CD4-positive, alpha-beta memory T cell (primary cell): ENCODE measurements around the gene ATP13A3. TPM values are rescaled to one million over a fixed set of nuclear protein-coding genes. Genes with fewer than 3 reads are reported as not detected.
A peak's percentile ranks its signal among the peaks of the same experiment; 100 is the strongest.

Source experiments
- CTCF ChIA-PET: fragments of 350-600 bp; sonication (Branson Sonifier 250); formaldehyde crosslinking; loops from one replicate; lab custom pipeline; 2021; ENCODE audit warnings: inconsistent platforms; ENCODE audit not compliant: partially characterized antibody; lab: Charles Lee
- POLR2A ChIA-PET: fragments of 350-600 bp; sonication (Branson Sonifier 250); formaldehyde crosslinking; loops from one replicate; lab custom pipeline; 2021; ENCODE audit not compliant: partially characterized antibody; lab: Charles Lee
- DNase-seq, 5 donors: peaks; one replicate each; pipeline versions ENCODE4 v3.0.0 to v3.0.0-alpha.2; 2020 to 2022; ENCODE audit warnings: mixed read lengths in 1 of 5
- H3K27ac ChIP-seq: one replicate; pipeline ENCODE4 v1.7.0; 2013; ENCODE audit warnings: low read depth, low read length
- H3K27me3 ChIP-seq: 2 replicates; pipeline ENCODE4 v1.7.0; 2013; ENCODE audit warnings: mild to moderate bottlenecking, low read length, moderate library complexity; ENCODE audit not compliant: insufficient read depth
- H3K36me3 ChIP-seq: 2 replicates; pipeline ENCODE4 v1.7.0; 2013; ENCODE audit warnings: mild to moderate bottlenecking, low read length, moderate library complexity; ENCODE audit not compliant: insufficient read depth
- H3K4me1 ChIP-seq: 2 replicates; pipeline ENCODE4 v1.7.0; 2013; ENCODE audit warnings: mild to moderate bottlenecking, low read length, moderate library complexity; ENCODE audit not compliant: insufficient read depth
- H3K4me3 ChIP-seq, 2 donors: one replicate each; pipeline ENCODE4 v1.7.0; 2013; ENCODE audit warnings: low read length in 2 of 2, mild to moderate bottlenecking in 1 of 2
- H3K9me3 ChIP-seq, 2 donors: one replicate each; pipeline ENCODE4 v1.7.0; 2013; ENCODE audit warnings: low read length in 2 of 2, control low read depth in 1 of 2; ENCODE audit not compliant: control insufficient read depth in 1 of 2
- H3K27ac Mint-ChIP-seq, 7 donors: one replicate each; pipeline ENCODE4 v1.8.0; 2020 to 2021; ENCODE audit warnings: mixed read lengths in 7 of 7, mild to moderate bottlenecking in 6 of 7, inconsistent platforms in 3 of 7, moderate library complexity in 3 of 7
- H3K27me3 Mint-ChIP-seq, 2 donors: one replicate each; pipeline ENCODE4 v1.8.0; 2020 to 2021; ENCODE audit warnings: mixed read lengths in 2 of 2
- H3K36me3 Mint-ChIP-seq, 2 donors: one replicate each; pipeline ENCODE4 v1.8.0; 2020 to 2021; ENCODE audit warnings: mixed read lengths in 2 of 2, inconsistent platforms in 1 of 2, mild to moderate bottlenecking in 1 of 2
- H3K4me1 Mint-ChIP-seq, 4 donors: one replicate each; pipeline ENCODE4 v1.8.0; 2020 to 2021; ENCODE audit warnings: mixed read lengths in 4 of 4, mild to moderate bottlenecking in 1 of 4
- H3K4me3 Mint-ChIP-seq, 8 donors: one replicate each; pipeline ENCODE4 v1.8.0; 2020 to 2021; ENCODE audit warnings: mixed read lengths in 8 of 8, mild to moderate bottlenecking in 7 of 8, moderate library complexity in 6 of 8, inconsistent platforms in 3 of 8
- H3K9me3 Mint-ChIP-seq, 8 donors: one replicate each; pipeline ENCODE4 v1.8.0; 2020 to 2021; ENCODE audit warnings: mixed read lengths in 8 of 8, mild to moderate bottlenecking in 5 of 8, inconsistent platforms in 3 of 8, moderate library complexity in 1 of 8
- intact Hi-C: fragments of 100-400 bp; cut with micrococcal nuclease; formaldehyde crosslinking; loops from one replicate; pipeline ENCODE4 v1.15.1; 2023
- polyA plus RNA-seq, 2 donors: library from polyadenylated mRNA; unstranded; fragments of 300-500 nt; fragmentation: Illumina TruSeq; gene quantifications; one replicate each; pipeline ENCODE4 v1.2.3, GENCODE V29; 2021
- total RNA-seq, 2 experiments: library from RNA; stranded (reverse); gene quantifications; one replicate each; pipeline ENCODE4 v1.2.3, GENCODE V29; 2021

Gene ATP13A3
- total and polyA plus RNA-seq, 4 experiments from 2014 or later = 6.7 to 62.7 (median 36.0) TPM

DNA sequence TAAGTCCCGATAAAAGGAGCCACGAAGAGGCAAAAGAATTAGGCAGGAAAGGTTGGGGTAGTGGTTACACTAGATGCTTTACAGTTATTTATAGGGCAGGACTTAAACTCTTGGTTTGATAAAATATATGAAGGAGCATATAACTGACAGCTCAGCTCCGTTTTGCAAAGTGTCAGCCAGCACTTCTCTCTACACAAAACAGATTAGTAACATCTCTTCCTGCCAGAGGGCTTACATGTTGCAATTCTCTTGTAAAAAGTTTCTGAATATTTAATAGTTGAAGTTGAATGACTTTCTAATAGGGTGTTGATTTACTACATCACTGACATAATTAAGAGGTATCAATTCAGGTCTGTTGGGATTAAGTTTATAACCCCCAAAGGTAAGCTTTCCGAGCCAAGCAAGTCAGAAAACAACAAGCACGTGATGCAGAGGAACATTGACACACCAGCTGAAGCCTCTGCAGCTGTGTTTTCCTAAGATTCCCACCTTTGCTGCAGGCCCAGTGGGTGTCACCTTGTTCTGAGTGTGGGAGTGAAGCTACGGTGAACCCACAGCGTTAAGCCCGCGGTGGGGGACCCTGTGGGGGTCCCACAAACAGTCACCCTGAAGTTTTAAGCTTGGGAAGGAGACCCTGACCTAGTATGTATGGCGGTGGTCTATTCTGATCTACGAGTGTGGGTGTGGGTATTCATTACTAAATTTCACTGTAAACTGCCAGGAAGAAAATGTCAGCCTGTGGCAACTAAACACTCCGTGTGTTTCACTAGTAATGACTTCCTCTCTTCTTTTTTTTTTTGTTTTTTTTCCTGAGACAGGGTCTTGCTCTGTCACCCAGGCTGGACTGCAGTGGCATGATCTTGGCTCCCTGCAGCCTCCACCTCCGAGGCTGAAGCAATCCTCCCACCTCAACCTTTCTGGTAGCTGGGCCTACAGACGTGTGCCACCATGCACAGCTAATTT, 22.0 kb upstream of the ATP13A3 start:
- Histone ChIP-seq H3K36me3 (no peaks in the 10 kb centered on the region), H3K9me3 (no peaks in the 10 kb centered on the region), H3K27ac (no peak overlapping the region), H3K27me3 (no peaks in the 10 kb centered on the region), H3K4me3 (no peak overlapping the region), H3K4me1 (no peaks in the 10 kb centered on the region)
- ChIA-PET POLR2A (interaction anchor here (0.6 kb wide), 1 partner anchor 78 kb away, joined by 3 read pairs; no protein-coding TSS in a partner anchor), CTCF (interaction anchor here (0.7 to 1.9 kb wide), 3 partner anchors 11 to 37 kb away, joined by 4 to 6 read pairs (median 4); no protein-coding TSS in a partner anchor)
- no peak overlapping the region for H3K4me3 Mint-ChIP-seq
- no peaks in the 10 kb centered on the region for H3K36me3 Mint-ChIP-seq
- no peak overlapping the region for H3K27ac Mint-ChIP-seq
- no peak for DNase-seq
- no peaks in the 10 kb centered on the region for H3K4me1 Mint-ChIP-seq
- no peaks in the 10 kb centered on the region for H3K27me3 Mint-ChIP-seq
- intact Hi-C loops = no loop called here
- no peaks in the 10 kb centered on the region for H3K9me3 Mint-ChIP-seq

DNA sequence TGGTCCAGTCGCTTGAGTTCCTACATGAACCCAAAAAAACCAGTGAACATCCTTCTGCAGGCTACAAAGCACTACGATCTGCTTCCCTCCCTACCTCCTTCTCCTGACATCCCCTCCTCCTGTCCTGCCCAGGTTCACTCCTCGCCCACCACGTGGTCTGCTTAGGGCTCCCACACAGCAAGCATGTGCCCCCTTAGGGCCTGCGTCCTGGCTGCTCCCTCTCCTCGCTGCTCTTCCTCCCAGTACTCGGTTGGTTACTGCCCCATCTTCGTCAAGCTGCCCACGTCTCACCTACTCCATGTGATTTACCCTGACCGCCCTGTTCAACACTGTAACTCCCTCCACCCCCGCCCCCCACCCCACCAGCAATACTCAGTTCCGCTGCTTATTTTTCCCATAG, 20.8 kb upstream of the ATP13A3 start:
- H3K27me3 ChIP-seq = no peaks in the 10 kb centered on the region
- no peaks in the 10 kb centered on the region for H3K9me3 Mint-ChIP-seq
- no peak overlapping the region for H3K27ac Mint-ChIP-seq
- intact Hi-C loops = no loop called here
- CTCF ChIA-PET = no interaction called here
- H3K4me3 Mint-ChIP-seq = no peak overlapping the region
- DNase-seq = no peak
- no peaks in the 10 kb centered on the region for H3K9me3 ChIP-seq
- no peaks in the 10 kb centered on the region for H3K36me3 ChIP-seq
- no peak overlapping the region for H3K4me3 ChIP-seq
- POLR2A ChIA-PET = no interaction called here
- H3K27me3 Mint-ChIP-seq = no peaks in the 10 kb centered on the region
- H3K4me1 Mint-ChIP-seq = no peaks in the 10 kb centered on the region
- no peaks in the 10 kb centered on the region for H3K4me1 ChIP-seq
- H3K27ac ChIP-seq = no peak overlapping the region
- no peaks in the 10 kb centered on the region for H3K36me3 Mint-ChIP-seq

DNA sequence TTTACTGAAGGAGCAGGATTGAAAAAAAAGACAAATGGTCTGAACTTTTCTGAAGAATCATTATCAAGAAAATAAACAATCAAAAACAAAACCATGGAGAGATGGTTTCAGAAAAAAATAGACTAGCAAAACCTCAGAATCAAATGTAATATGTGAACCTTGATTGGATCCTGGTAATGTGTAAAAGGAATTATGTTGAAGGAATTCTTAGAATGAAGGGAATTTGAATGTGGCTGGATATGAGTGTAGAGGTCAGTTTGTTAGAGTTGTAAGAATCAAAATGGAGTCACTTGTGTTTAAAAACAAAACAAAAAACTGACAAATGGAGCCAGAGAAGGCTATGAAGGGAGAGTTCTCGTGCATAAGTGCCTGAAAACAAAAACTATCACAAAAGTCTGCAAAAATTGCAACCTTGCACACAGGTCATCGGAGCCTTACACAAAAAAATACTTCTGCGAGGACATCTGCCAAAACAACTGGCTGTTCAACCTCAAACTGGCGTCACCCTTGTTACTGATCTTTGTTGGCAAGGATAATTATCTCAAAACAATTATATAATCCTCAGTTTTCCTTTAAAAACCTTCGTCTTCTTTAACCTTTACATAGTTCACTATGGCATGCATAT, 19.1 kb upstream of the ATP13A3 start:
- H3K9me3 Mint-ChIP-seq = peaks cover 0 to 3% (median 0%) of the 10 kb centered on the region in 8 donors
- H3K4me1 Mint-ChIP-seq = no peaks in the 10 kb centered on the region
- no peak overlapping the region for H3K4me3 Mint-ChIP-seq
- no peaks in the 10 kb centered on the region for H3K27me3 Mint-ChIP-seq
- ChIA-PET POLR2A (no interaction called here), CTCF (interaction anchor here (1.2 kb wide), 1 partner anchor 34 kb away, joined by 4 read pairs; no protein-coding TSS in a partner anchor)
- H3K9me3 ChIP-seq = no peaks in the 10 kb centered on the region
- peaks cover 0 to 2% of the 10 kb centered on the region in 2 donors for H3K36me3 Mint-ChIP-seq
- H3K27ac ChIP-seq = no peak overlapping the region
- no peaks in the 10 kb centered on the region for H3K4me1 ChIP-seq
- H3K4me3 ChIP-seq = no peak overlapping the region
- intact Hi-C loops = no loop called here
- no peak for DNase-seq
- H3K36me3 ChIP-seq = no peaks in the 10 kb centered on the region
- no peaks in the 10 kb centered on the region for H3K27me3 ChIP-seq
- H3K27ac Mint-ChIP-seq = peak overlapping the region in 1 of 7 donors; percentile 38

DNA sequence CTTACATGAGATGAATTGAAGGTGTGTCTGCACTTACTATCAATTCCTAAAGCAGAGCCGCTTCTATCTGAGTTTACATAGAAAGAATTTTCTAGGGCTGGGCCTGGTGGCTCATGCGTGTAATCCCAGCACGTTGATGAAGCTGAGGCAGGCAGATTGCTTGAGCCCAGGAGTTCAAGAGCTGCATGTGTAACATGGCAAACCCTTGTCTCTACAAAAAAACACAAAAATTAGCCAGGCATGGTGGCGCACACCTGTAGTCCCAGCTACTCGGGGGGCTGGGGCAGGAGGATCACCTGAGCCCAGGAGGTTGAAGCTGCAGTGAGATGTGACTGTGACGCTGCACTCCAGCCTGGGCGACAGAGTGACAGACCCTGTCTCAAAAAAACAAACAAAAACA, 18.1 kb upstream of the ATP13A3 start:
- Mint-ChIP-seq H3K36me3 (peaks cover 0 to 7% of the 10 kb centered on the region in 2 donors), H3K4me1 (no peaks in the 10 kb centered on the region), H3K27me3 (no peaks in the 10 kb centered on the region), H3K4me3 (no peak overlapping the region), H3K27ac (no peak overlapping the region), H3K9me3 (peaks cover 0 to 3% (median 0%) of the 10 kb centered on the region in 8 donors)
- H3K36me3 ChIP-seq = no peaks in the 10 kb centered on the region
- DNase-seq = no peak
- CTCF ChIA-PET = interaction anchor here (1.2 kb wide), 2 partner anchors 10 to 33 kb away, joined by 3 to 4 read pairs; no protein-coding TSS in a partner anchor
- intact Hi-C loops = no loop called here
- no peak overlapping the region for H3K27ac ChIP-seq
- POLR2A ChIA-PET = no interaction called here
- H3K4me3 ChIP-seq = no peak overlapping the region
- H3K27me3 ChIP-seq = no peaks in the 10 kb centered on the region
- no peaks in the 10 kb centered on the region for H3K4me1 ChIP-seq
- no peaks in the 10 kb centered on the region for H3K9me3 ChIP-seq

DNA sequence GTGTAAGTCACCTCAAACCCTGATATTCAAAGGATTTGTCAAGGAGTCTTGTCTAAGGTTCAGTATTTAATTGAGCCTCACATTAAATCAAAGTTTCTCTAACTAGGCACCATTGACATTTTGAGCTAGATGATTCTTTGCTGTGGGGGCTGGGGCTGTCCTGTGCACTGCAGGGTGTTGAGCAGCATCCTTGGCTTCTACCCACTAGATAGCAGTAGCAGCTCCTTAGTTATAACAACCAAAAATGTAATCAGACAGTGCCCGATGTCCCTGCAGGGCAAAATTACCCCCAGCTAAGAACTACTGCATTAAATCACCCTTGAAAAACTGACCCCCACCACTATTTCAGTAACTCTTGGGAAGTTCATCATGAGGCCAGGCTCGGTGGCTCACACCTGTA, 17.3 kb upstream of the ATP13A3 start:
- POLR2A ChIA-PET = no interaction called here
- H3K9me3 ChIP-seq = no peaks in the 10 kb centered on the region
- intact Hi-C loops = no loop called here

DNA sequence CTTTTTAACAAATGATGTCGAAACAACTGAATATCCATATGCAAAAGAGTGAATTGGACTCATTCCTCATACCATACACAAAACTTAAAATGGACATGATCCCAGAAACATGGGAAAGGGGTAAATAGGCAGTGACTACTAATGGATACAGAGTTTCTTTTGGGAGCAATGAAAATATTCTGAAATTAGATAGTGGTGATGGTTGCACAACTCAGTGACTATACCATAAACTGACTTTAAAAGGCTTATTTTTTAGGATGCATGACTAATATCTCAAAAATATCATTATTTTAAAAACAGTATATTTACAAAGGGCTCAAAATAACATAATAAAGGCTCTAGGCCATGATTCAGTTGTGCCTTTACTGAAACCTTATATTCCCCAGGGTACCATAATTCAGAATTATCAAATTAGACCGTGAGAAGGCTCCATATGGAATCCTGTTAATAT, 16.3 kb upstream of the ATP13A3 start:
- POLR2A ChIA-PET = no interaction called here
- no peaks in the 10 kb centered on the region for H3K27me3 ChIP-seq

More for the DNA sequence above, 17.3 kb upstream of the ATP13A3 start:
- Histone ChIP-seq H3K36me3 (no peaks in the 10 kb centered on the region), H3K4me1 (no peaks in the 10 kb centered on the region), H3K4me3 (no peak overlapping the region), H3K27me3 (no peaks in the 10 kb centered on the region), H3K27ac (no peak overlapping the region)
- Mint-ChIP-seq H3K4me3 (no peak overlapping the region), H3K9me3 (peaks cover 0 to 3% (median 0%) of the 10 kb centered on the region in 8 donors), H3K27ac (peak overlapping the region in 1 of 7 donors; percentile 19), H3K36me3 (peaks cover 0 to 7% of the 10 kb centered on the region in 2 donors), H3K4me1 (no peaks in the 10 kb centered on the region), H3K27me3 (no peaks in the 10 kb centered on the region)
- DNase-seq = no peak
- CTCF ChIA-PET = interaction anchor here (1.0 to 1.2 kb wide), 2 partner anchors 10 to 34 kb away, joined by 3 read pairs; no protein-coding TSS in a partner anchor

DNA sequence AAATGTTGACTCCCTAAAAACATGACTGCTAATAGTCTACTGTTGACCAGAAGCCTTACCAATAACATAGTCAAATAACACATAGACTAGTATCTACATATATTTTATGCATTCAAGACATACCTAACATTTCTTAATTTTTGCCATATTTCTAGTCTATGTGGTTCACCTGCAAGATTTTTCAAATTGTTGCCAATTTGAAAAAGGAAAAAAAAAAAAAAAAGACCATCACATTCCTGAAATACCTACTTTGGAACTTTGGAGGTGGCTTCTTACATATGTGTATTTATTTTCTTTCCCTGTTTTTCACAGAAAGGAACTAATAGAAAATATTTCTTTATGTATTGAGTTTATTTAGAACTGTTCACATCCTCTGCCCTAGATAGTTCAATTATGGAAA, 13.4 kb upstream of the ATP13A3 start:
- ChIA-PET CTCF (interaction anchor here (1.3 kb wide), 1 partner anchor 26 kb away, joined by 3 read pairs; no protein-coding TSS in a partner anchor), POLR2A (no interaction called here)
- Mint-ChIP-seq H3K27me3 (no peaks in the 10 kb centered on the region), H3K4me3 (no peak overlapping the region), H3K9me3 (peaks cover 0 to 3% (median 0%) of the 10 kb centered on the region in 8 donors), H3K27ac (no peak overlapping the region), H3K36me3 (peaks cover 0 to 7% of the 10 kb centered on the region in 2 donors), H3K4me1 (peaks cover 8 to 20% (median 11%) of the 10 kb centered on the region in 4 donors)
- Histone ChIP-seq H3K9me3 (no peaks in the 10 kb centered on the region), H3K4me3 (no peak overlapping the region), H3K36me3 (no peaks in the 10 kb centered on the region), H3K27ac (no peak overlapping the region), H3K4me1 (peaks cover 15% of the 10 kb centered on the region), H3K27me3 (no peaks in the 10 kb centered on the region)
- intact Hi-C loops = no loop called here
- no peak for DNase-seq

More for the DNA sequence above, 16.3 kb upstream of the ATP13A3 start:
- Mint-ChIP-seq H3K4me1 (peaks cover 0 to 2% (median under 1%) of the 10 kb centered on the region in 4 donors), H3K27me3 (no peaks in the 10 kb centered on the region), H3K4me3 (no peak overlapping the region), H3K9me3 (peaks cover 0 to 3% (median 0%) of the 10 kb centered on the region in 8 donors), H3K27ac (no peak overlapping the region), H3K36me3 (peaks cover 0 to 7% of the 10 kb centered on the region in 2 donors)
- no peaks in the 10 kb centered on the region for H3K9me3 ChIP-seq
- no peaks in the 10 kb centered on the region for H3K36me3 ChIP-seq
- intact Hi-C loops = no loop called here
- peaks cover 5% of the 10 kb centered on the region for H3K4me1 ChIP-seq
- no peak for DNase-seq
- CTCF ChIA-PET = interaction anchor here (0.8 to 1.0 kb wide), 2 partner anchors 33 to 97 kb away, joined by 3 to 4 read pairs; no protein-coding TSS in a partner anchor
- no peak overlapping the region for H3K4me3 ChIP-seq
- H3K27ac ChIP-seq = no peak overlapping the region
